H1 (cell line): ENCODE results near the gene VIM. TPM values are rescaled to one million over a fixed set of nuclear protein-coding genes. Genes with fewer than 3 reads are reported as not detected.

Experiments used
- CHD7 ChIP-seq: fragments of 300-600 bp; sonication (generic); IDR thresholded peaks from 2 replicates; pipeline ENCODE4 v1.7.1; 2012; ENCODE audit warnings: low read length, moderate library complexity, mild to moderate bottlenecking, inconsistent platforms; ENCODE audit not compliant: insufficient replicate concordance
- CREB1 ChIP-seq: IDR thresholded peaks from 2 replicates; pipeline ENCODE4 v1.6.1; 2012; ENCODE audit warnings: inconsistent platforms
- JUND ChIP-seq: IDR thresholded peaks from 2 replicates; pipeline ENCODE4 v1.6.1; 2011; ENCODE audit warnings: mild to moderate bottlenecking, improper control_type of control experiment, low read length
- RNF2 ChIP-seq: fragments of 200-900, 300-1000 bp; sonication (generic); IDR thresholded peaks from 2 replicates; pipeline ENCODE4 v1.7.1; 2016; ENCODE audit warnings: borderline replicate concordance, low read depth, mild to moderate bottlenecking, antibody characterized with exemption, low read length; ENCODE audit not compliant: poor library complexity, severe bottlenecking; ENCODE audit errors: missing control alignments
- SUZ12 ChIP-seq: fragments of 200-600 bp; sonication (generic); IDR thresholded peaks from 2 replicates; pipeline ENCODE4 v1.6.1; 2012; ENCODE audit warnings: mild to moderate bottlenecking, inconsistent platforms, low read length, moderate library complexity, mixed read lengths
- TEAD4 ChIP-seq: IDR thresholded peaks from 2 replicates; pipeline ENCODE4 v1.6.1; 2012; ENCODE audit warnings: low read depth, low read length, inconsistent platforms, mixed read lengths
- polyA plus RNA-seq, 7 experiments: library from polyadenylated mRNA; depleted of rRNA in 3 of 7; stranded (reverse) in 5 of 7; unstranded in 2 of 7; fragments of >200 nt in 5 of 7; fragments of 200-250 nt in 2 of 7; gene quantifications; 1 replicate in 5 of 7; 2 replicates in 1 of 7; 4 replicates in 1 of 7; pipeline versions ENCODE4 v1.2.1 to v1.2.3, GENCODE V29; 2011 to 2013; ENCODE audit warnings: missing spikeins in 2 of 7, mixed read lengths in 2 of 7
- total RNA-seq: library from RNA; stranded (reverse); fragmentation: NEBNext Ultra II Directional; extraction: Animal tissue kit (Norgen Biotek cat#: 25700); gene quantifications from 2 replicates; pipeline ENCODE4 v1.2.1, GENCODE V29; 2021
- TF ChIP-seq, protein P1 (sequence below): IDR thresholded peaks from 2 replicates; pipeline ENCODE4 v1.6.1; 2012; ENCODE audit warnings: inconsistent platforms
- TF ChIP-seq, protein P2 (sequence below): IDR thresholded peaks from 2 replicates; pipeline ENCODE4 v1.6.1; 2011; ENCODE audit warnings: low read length, improper control_type of control experiment

The VIM gene
- total and polyA plus RNA-seq, 2 of the 8 experiments (the other 6 are each of a cell fraction or from before 2014, with no cell fraction given): 347 to 372 TPM

GRCh38 chr10:17256051-17256450, 28.0 kb downstream of the VIM start (continued):
- no peak for TF ChIP-seq CREB1
- TF ChIP-seq, protein P1, sequence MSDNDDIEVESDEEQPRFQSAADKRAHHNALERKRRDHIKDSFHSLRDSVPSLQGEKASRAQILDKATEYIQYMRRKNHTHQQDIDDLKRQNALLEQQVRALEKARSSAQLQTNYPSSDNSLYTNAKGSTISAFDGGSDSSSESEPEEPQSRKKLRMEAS: no peak
- TF ChIP-seq, protein P2, sequence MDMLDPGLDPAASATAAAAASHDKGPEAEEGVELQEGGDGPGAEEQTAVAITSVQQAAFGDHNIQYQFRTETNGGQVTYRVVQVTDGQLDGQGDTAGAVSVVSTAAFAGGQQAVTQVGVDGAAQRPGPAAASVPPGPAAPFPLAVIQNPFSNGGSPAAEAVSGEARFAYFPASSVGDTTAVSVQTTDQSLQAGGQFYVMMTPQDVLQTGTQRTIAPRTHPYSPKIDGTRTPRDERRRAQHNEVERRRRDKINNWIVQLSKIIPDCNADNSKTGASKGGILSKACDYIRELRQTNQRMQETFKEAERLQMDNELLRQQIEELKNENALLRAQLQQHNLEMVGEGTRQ: no peak
- no peak for TF ChIP-seq RNF2
- no peak for TF ChIP-seq JUND
- TF ChIP-seq CHD7: no peak
- TF ChIP-seq SUZ12: no peak
- no peak for TF ChIP-seq TEAD4
